Measurements from ENCODE around the gene BANP. TPM values are rescaled to one million over a fixed set of nuclear protein-coding genes. Genes with fewer than 3 reads are reported as not detected.
"Not testable (repeated sequence)": the region's sequence is repeated elsewhere in the genome, so short reads cannot be mapped to it uniquely, and the experiment has no call there.

The BANP gene
- total RNA-seq, 1 donor from 2014 or later = 53.9 TPM

- H3K27ac Mint-ChIP-seq = peak overlapping the region; percentile 76
- no peak overlapping the region for H3K4me3 Mint-ChIP-seq (ENCODE audit: low read depth)
- DNase-seq (ENCODE audit: low spot score, unreplicated experiment) = no peak
- TF ChIP-seq CTCF (IDR thresholded peaks at IDR 0.05; ENCODE audit: unreplicated experiment) = no peak
- H3K27me3 Mint-ChIP-seq = no peaks in the 10 kb centered on the region
- H3K36me3 Mint-ChIP-seq (ENCODE audit: insufficient read depth) = peaks cover 5% of the 10 kb centered on the region
- H3K4me1 Mint-ChIP-seq (ENCODE audit: low read depth) = no peaks in the 10 kb centered on the region
- H3K9me3 Mint-ChIP-seq (ENCODE audit: low read depth) = no peaks in the 10 kb centered on the region
Observed at GRCh38 chr16:88026964-88027938, 76.0 kb downstream of the BANP start.

GRCh38 chr16:88028177-88028930, 77.1 kb downstream of the BANP start:
- DNase-seq (ENCODE audit: low spot score, unreplicated experiment); H3K36me3 Mint-ChIP-seq (ENCODE audit: insufficient read depth); H3K9me3 Mint-ChIP-seq (ENCODE audit: low read depth); H3K27me3 Mint-ChIP-seq; H3K4me3 Mint-ChIP-seq (ENCODE audit: low read depth); H3K27ac Mint-ChIP-seq; H3K4me1 Mint-ChIP-seq (ENCODE audit: low read depth): not testable (repeated sequence)

GRCh38 chr16:88030498-88030897, 79.3 kb downstream of the BANP start:
- DNase-seq (ENCODE audit: low spot score, unreplicated experiment) = no peak
- Mint-ChIP-seq H3K36me3 (ENCODE audit: insufficient read depth) (peaks cover 7% of the 10 kb centered on the region), H3K4me1 (ENCODE audit: low read depth) (no peaks in the 10 kb centered on the region), H3K9me3 (ENCODE audit: low read depth) (no peaks in the 10 kb centered on the region), H3K27me3 (no peaks in the 10 kb centered on the region), H3K4me3 (ENCODE audit: low read depth) (no peak overlapping the region), H3K27ac (peak overlapping the region; percentile 54)
- no peak for TF ChIP-seq CTCF (IDR thresholded peaks at IDR 0.05; ENCODE audit: unreplicated experiment)

- not testable (repeated sequence) for H3K4me3 Mint-ChIP-seq (ENCODE audit: low read depth); DNase-seq (ENCODE audit: low spot score, unreplicated experiment); H3K27me3 Mint-ChIP-seq; H3K36me3 Mint-ChIP-seq (ENCODE audit: insufficient read depth); H3K9me3 Mint-ChIP-seq (ENCODE audit: low read depth); H3K4me1 Mint-ChIP-seq (ENCODE audit: low read depth)
- H3K27ac Mint-ChIP-seq = peak overlapping the region; percentile 54
Observed at GRCh38 chr16:88030961-88031360, 79.7 kb downstream of the BANP start.

DNA sequence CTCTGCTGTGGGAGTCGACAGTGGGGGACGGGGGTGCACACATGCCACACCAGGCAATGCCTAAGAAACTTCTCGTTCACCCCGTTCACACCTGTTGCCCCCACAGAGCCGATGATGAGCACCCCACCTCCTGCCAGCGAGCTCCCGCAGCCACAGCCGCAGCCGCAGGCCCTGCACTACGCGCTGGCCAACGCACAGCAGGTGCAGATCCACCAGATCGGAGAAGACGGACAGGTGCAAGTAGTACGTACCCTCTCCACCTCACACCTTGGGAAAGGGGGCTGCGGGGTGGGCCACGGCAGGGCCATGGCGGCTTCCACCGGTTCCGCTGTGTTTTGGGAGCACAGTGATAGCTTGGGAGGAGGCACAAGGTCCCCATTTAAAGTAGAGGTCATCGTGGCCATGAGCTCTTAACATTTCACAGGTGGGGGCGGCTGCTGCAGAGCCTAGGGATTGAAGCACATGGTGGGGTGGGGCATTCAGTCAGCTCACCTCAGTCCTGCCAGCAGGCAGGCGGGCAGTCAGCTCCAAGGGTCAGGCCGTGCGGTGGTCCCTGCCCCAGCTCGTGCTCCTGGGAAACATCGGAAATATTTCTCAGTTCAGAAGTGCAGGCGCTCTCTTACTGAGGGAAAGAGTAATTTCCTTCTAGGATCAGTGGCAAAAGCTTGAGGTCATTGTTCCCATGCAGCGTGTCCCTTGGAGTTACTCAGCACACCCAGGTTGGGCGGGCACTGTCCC, 81.9 kb downstream of the BANP start:
- not testable (repeated sequence) for H3K27me3 Mint-ChIP-seq; DNase-seq (ENCODE audit: low spot score, unreplicated experiment); H3K4me1 Mint-ChIP-seq (ENCODE audit: low read depth); H3K4me3 Mint-ChIP-seq (ENCODE audit: low read depth); H3K9me3 Mint-ChIP-seq (ENCODE audit: low read depth); H3K27ac Mint-ChIP-seq
- H3K36me3 Mint-ChIP-seq (ENCODE audit: insufficient read depth) = peaks cover 15% of the 10 kb centered on the region

- H3K27me3 Mint-ChIP-seq = no peaks in the 10 kb centered on the region
- no peak overlapping the region for H3K27ac Mint-ChIP-seq
- H3K9me3 Mint-ChIP-seq (ENCODE audit: low read depth) = no peaks in the 10 kb centered on the region
- no peak for TF ChIP-seq CTCF (IDR thresholded peaks at IDR 0.05; ENCODE audit: unreplicated experiment)
- peaks cover 16% of the 10 kb centered on the region for H3K36me3 Mint-ChIP-seq (ENCODE audit: insufficient read depth)
- H3K4me3 Mint-ChIP-seq (ENCODE audit: low read depth) = no peak overlapping the region
- no peaks in the 10 kb centered on the region for H3K4me1 Mint-ChIP-seq (ENCODE audit: low read depth)
- no peak for DNase-seq (ENCODE audit: low spot score, unreplicated experiment)
Observed at GRCh38 chr16:88034770-88035169, 83.5 kb downstream of the BANP start.

All from progenitor cell of endocrine pancreas (in vitro differentiated cells).